Skeletal muscle tissue (tissue), 4 donors: ENCODE results near the gene SLX9. TPM values are rescaled to one million over a fixed set of nuclear protein-coding genes. Genes with fewer than 3 reads are reported as not detected.

Source experiments
- H3K27ac ChIP-seq: one replicate; pipeline ENCODE4 v1.7.0; 2013; ENCODE audit warnings: mild to moderate bottlenecking, low read depth, low read length, inconsistent platforms
- H3K27me3 ChIP-seq, 3 donors: one replicate each; pipeline ENCODE4 v1.7.0; 2013; ENCODE audit warnings: low read length in 3 of 3; ENCODE audit not compliant: control insufficient read depth in 3 of 3, insufficient read depth in 3 of 3
- H3K36me3 ChIP-seq, 3 donors: one replicate each; pipeline ENCODE4 v1.7.0; 2013; ENCODE audit warnings: low read length in 3 of 3; ENCODE audit not compliant: control insufficient read depth in 3 of 3, insufficient read depth in 3 of 3
- H3K4me1 ChIP-seq, 3 donors: one replicate each; pipeline ENCODE4 v1.7.0; 2013; ENCODE audit warnings: low read length in 3 of 3, mild to moderate bottlenecking in 3 of 3; ENCODE audit not compliant: control insufficient read depth in 3 of 3, insufficient read depth in 3 of 3
- H3K4me3 ChIP-seq, 3 donors: one replicate each; pipeline ENCODE4 v1.7.0; 2013; ENCODE audit warnings: low read length in 3 of 3
- H3K9ac ChIP-seq, 3 donors: one replicate each; pipeline ENCODE4 v1.7.0; 2013; ENCODE audit warnings: low read length in 3 of 3, mild to moderate bottlenecking in 3 of 3, moderate library complexity in 2 of 3, low read depth in 1 of 3
- H3K9me3 ChIP-seq, 3 donors: one replicate each; pipeline ENCODE4 v1.7.0; 2013; ENCODE audit warnings: low read length in 3 of 3; ENCODE audit not compliant: control insufficient read depth in 3 of 3
- total RNA-seq: library from RNA; depleted of rRNA; stranded (reverse); fragments of >200 nt; gene quantifications from one replicate; pipeline ENCODE4 v1.2.3, GENCODE V29; 2014
- donor health status: Osteomylitis.

The SLX9 gene
- total RNA-seq, 1 donor from 2014 or later: 10.4 TPM

GRCh38 chr21:44983421-44984206 lies 43.8 kb downstream of the SLX9 start:
- H3K36me3 ChIP-seq: no peaks in the 10 kb centered on the region
- H3K4me1 ChIP-seq: peaks cover 0 to 9% (median 0%) of the 10 kb centered on the region in 3 donors
- H3K27ac ChIP-seq: no peak overlapping the region
- H3K9me3 ChIP-seq: no peaks in the 10 kb centered on the region
- H3K4me3 ChIP-seq: no peak overlapping the region
- no peaks in the 10 kb centered on the region for H3K27me3 ChIP-seq
- no peak overlapping the region for H3K9ac ChIP-seq

GRCh38 chr21:44984428-44984791 lies 44.6 kb downstream of the SLX9 start:
- H3K36me3 ChIP-seq: no peaks in the 10 kb centered on the region

GRCh38 chr21:44984792-44985440 lies 45.1 kb downstream of the SLX9 start:
- Histone ChIP-seq H3K27ac (no peak overlapping the region), H3K9ac (no peak overlapping the region), H3K4me1 (peaks cover 0 to 9% (median 0%) of the 10 kb centered on the region in 3 donors), H3K27me3 (no peaks in the 10 kb centered on the region), H3K36me3 (no peaks in the 10 kb centered on the region), H3K4me3 (no peak overlapping the region), H3K9me3 (no peaks in the 10 kb centered on the region)

More at GRCh38 chr21:44984428-44984791, 44.6 kb downstream of the SLX9 start:
- H3K4me3 ChIP-seq: no peak overlapping the region
- H3K27me3 ChIP-seq: no peaks in the 10 kb centered on the region
- no peak overlapping the region for H3K9ac ChIP-seq
- H3K27ac ChIP-seq: no peak overlapping the region
- peaks cover 0 to 9% (median 0%) of the 10 kb centered on the region in 3 donors for H3K4me1 ChIP-seq
- no peaks in the 10 kb centered on the region for H3K9me3 ChIP-seq

DNA sequence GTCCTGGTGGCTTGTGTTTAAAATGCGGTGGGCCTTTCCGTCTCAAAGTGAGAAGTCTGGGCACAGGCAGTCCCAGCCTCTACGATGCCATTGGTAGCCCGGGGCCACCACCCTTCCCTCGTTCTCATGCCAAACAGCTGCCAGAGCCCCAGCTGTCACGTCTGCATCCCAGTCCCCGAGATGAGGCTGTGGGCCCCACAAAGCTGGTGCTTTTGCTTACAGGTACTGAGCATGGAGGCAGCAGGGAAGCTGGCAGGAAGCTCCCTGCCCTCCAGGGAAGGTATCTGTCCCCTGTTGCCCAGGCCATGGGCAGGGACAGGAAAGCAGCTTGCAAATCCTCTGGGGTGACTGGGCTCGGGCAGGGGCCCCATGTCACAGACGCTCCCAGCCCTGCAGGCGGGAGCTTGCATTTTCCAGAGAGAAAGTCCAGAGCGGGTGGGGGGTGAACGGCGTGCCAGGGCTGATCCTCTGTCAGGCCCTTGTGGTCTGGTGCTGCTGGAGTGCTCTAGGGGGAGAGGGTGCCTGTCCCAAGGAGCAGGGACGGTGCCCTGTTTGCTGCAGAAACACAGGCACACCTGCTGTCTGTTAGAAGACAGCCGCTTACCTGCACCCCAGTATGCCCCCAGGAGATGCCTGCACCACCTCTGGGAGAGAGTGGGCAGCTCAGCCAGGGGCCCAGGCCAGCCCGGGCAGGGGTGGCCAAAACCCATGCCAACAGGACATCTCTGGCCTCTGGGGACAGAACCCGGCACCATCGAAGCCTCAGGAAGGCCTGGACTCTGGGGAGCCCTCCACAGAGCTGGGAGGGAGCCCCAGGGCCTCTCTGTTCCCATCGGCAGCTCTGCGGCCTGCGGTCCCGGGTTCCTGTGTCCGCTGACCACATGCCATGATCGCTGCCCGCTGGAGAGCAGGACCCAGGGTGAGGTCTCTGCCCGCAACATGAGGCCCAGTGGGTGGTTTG lies 45.9 kb downstream of the SLX9 start:
- Histone ChIP-seq H3K4me3 (no peak overlapping the region), H3K9ac (no peak overlapping the region), H3K27me3 (no peaks in the 10 kb centered on the region), H3K27ac (no peak overlapping the region), H3K4me1 (peaks cover 0 to 9% (median 0%) of the 10 kb centered on the region in 3 donors), H3K36me3 (no peaks in the 10 kb centered on the region), H3K9me3 (no peaks in the 10 kb centered on the region)

DNA sequence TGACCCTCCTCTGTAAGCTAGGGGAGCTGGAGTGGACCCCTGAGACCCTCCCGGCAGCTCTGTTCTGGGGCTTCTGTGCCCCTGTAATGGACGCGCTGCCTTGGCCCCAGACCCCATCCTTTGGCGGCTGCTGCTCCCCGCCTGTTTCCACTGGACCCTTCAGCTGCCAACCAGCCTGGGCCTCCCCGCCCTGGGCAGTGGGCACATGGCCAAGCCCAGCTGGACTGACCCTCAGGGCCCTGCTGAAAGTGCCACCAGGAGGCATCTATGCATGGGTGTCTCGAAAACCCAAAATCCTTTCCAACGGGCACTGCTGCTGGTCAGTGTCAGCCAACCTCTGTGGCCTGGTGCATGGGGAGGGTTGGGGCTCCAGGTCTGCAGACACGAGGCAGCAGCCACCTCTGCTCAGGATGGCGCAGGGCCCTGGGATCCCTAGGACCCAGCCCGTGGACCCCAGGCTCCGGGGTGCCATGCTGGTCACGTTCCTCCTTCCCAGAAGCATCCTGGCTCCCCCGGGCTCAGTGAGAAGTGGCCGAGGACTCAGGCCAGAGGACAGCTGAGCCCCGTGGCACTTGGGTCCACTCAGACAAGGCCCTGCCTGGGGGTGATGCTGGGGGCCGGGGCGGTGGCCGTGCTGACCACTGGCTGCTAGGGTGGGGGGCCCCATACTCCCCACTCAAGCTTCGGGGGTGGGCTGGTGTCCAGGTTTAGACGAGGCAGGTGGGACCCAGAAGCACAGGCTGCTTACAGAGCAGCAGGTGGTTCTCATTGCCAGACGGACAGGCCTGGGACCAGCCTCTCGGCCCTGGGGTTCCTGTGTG lies 46.9 kb downstream of the SLX9 start:
- H3K4me3 ChIP-seq: no peak overlapping the region
- H3K27ac ChIP-seq: no peak overlapping the region
- no peaks in the 10 kb centered on the region for H3K36me3 ChIP-seq
- no peaks in the 10 kb centered on the region for H3K9me3 ChIP-seq
- H3K4me1 ChIP-seq: peaks cover 0 to 12% (median under 1%) of the 10 kb centered on the region in 3 donors
- H3K9ac ChIP-seq: no peak overlapping the region
- H3K27me3 ChIP-seq: no peaks in the 10 kb centered on the region

GRCh38 chr21:44987301-44987885 lies 47.6 kb downstream of the SLX9 start:
- no peaks in the 10 kb centered on the region for H3K27me3 ChIP-seq
- H3K4me1 ChIP-seq: peaks cover 4 to 12% (median 8%) of the 10 kb centered on the region in 3 donors
- H3K9me3 ChIP-seq: no peaks in the 10 kb centered on the region
- no peak overlapping the region for H3K9ac ChIP-seq
- H3K36me3 ChIP-seq: no peaks in the 10 kb centered on the region
- H3K27ac ChIP-seq: no peak overlapping the region
- H3K4me3 ChIP-seq: no peak overlapping the region

GRCh38 chr21:44987886-44988606 lies 48.2 kb downstream of the SLX9 start:
- Histone ChIP-seq H3K4me3 (no peak overlapping the region), H3K36me3 (no peaks in the 10 kb centered on the region), H3K9ac (no peak overlapping the region), H3K27me3 (no peaks in the 10 kb centered on the region), H3K27ac (no peak overlapping the region), H3K9me3 (no peaks in the 10 kb centered on the region), H3K4me1 (peaks cover 6 to 14% (median 12%) of the 10 kb centered on the region in 3 donors)

GRCh38 chr21:44988607-44989536 lies 49.0 kb downstream of the SLX9 start:
- no peak overlapping the region for H3K9ac ChIP-seq
- no peaks in the 10 kb centered on the region for H3K36me3 ChIP-seq
- peaks cover 7 to 19% (median 15%) of the 10 kb centered on the region in 3 donors for H3K4me1 ChIP-seq
- no peaks in the 10 kb centered on the region for H3K9me3 ChIP-seq
- no peaks in the 10 kb centered on the region for H3K27me3 ChIP-seq
- no peak overlapping the region for H3K27ac ChIP-seq
- no peak overlapping the region for H3K4me3 ChIP-seq
